Hippocampal formation (tissue), 2 donors: ENCODE measurements around the gene CTNNA3.

Experiments
- DNase-seq, 2 donors: peaks; one replicate each; lab custom pipeline; 2025; lab: John Stamatoyannopoulos, UW

The CTNNA3 gene

DNA sequence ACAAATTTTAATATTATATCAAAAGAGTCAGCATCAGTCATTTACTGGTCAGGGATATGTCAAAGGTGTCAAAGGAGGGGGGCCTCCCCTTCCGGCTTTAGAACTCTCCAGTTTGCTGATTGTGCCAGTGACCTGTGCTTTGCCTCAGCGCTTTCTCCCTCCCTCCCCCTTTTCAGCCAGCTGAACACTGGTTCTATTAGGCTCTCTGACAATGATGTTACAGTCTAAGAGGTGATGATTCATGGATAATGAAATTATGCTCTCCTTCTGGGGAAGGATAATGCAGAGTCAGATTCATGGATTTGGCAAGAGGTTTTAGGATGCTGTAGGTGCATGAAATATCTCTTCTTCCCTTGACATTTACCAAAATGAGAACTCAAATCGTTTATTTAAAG lies 764.0 kb downstream of the CTNNA3 start:
- DNase-seq = peak in 1 of 2 donors; percentile 75

GRCh38 chr10:66931340-66931948 lies 764.6 kb downstream of the CTNNA3 start:
- DNase-seq = peak in 1 of 2 donors; percentile 87

DNA sequence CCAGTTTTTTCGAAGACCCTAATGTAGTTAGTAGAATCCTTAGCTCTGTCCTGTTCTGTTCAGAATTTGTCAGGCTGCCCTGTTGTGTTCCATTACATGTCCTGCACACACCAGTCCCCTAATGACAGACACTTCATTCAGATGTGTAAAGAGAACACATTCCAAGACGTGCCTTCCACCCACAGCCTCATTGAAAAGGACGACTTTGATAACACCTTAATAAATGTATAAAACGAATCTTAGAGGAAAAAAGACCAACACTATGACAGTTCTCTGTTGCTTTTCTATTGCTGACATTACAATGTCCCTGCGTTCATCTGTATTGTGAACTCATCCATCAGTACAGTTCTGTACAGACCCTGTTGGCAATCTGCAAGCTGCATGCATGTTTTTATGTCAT lies 766.6 kb downstream of the CTNNA3 start:
- peak; percentile 22 to 46 for DNase-seq

- DNase-seq = no peak
These were observed 767.2 kb downstream of the CTNNA3 start for GRCh38 chr10:66928776-66929175.

- peak; percentile 53 to 54 for DNase-seq
These were observed 767.8 kb downstream of the CTNNA3 start for GRCh38 chr10:66927971-66928770.

GRCh38 chr10:66927251-66927935 lies 768.6 kb downstream of the CTNNA3 start:
- no peak for DNase-seq

DNA sequence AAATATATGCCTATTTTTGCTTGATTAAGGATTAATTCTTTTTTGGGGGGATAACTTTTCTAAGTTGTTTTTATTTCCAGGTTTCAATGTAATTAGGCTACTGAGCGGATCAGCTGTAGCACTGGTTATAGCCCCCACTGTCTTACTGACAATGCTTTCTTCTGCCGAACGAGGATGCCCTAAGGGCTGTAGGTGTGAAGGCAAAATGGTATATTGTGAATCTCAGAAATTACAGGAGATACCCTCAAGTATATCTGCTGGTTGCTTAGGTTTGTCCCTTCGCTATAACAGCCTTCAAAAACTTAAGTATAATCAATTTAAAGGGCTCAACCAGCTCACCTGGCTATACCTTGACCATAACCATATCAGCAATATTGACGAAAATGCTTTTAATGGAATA lies 769.2 kb downstream of the CTNNA3 start:
- peak in 1 of 2 donors; percentile 1 for DNase-seq

DNA sequence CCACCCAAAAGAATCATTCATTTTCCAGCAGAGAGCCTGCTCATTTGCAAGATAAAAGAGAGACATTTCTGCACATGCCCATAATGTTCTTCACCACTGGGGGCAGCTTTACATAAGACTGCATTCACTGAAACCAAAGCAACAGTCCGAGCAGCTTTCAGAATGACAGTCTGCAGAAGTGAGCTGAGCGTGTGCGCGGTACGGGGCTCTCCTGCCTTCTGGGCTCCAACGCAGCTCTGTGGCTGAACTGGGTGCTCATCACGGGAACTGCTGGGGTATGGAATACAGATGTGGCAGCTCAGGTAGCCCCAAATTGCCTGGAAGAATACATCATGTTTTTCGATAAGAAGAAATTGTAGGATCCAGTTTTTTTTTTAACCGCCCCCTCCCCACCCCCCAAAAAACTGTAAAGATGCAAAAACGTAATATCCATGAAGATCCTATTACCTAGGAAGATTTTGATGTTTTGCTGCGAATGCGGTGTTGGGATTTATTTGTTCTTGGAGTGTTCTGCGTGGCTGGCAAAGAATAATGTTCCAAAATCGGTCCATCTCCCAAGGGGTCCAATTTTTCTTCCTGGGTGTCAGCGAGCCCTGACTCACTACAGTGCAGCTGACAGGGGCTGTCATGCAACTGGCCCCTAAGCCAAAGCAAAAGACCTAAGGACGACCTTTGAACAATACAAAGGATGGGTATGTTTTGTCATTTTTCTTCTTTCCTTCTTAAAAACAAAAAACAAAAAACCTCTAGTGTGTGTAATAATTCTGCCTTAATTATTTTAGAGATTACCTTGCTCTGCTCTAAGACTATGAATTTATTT lies 769.9 kb downstream of the CTNNA3 start, which contains the start of gene LRRTM3:
TSS of gene LRRTM3 (plus strand) at position 141 of the 820 bp plus-strand sequence.
- DNase-seq = peak; percentile 70 to 93

- no peak for DNase-seq
These were observed 770.6 kb downstream of the CTNNA3 start for GRCh38 chr10:66925373-66925772.

GRCh38 chr10:66924674-66925345 lies 771.2 kb downstream of the CTNNA3 start:
- no peak for DNase-seq

DNA sequence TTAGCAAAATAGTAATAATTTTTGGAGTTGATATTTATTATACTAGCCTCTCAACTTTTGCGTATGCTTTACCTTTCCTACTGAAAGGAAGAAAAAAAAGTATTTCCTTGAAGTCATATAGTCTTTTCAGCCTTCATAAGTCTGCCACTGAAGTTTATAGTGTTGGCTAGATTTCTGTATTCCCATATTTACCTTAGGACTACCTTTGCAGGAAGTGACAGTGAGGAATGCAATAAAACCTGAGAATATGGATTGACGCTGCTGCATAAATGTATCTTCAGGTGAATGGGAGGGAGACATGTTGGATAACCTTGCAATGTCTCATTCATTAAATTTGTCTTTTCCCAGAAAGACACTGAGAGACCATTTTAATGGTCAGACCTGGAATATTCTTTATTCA lies 776.7 kb downstream of the CTNNA3 start:
- no peak for DNase-seq

DNA sequence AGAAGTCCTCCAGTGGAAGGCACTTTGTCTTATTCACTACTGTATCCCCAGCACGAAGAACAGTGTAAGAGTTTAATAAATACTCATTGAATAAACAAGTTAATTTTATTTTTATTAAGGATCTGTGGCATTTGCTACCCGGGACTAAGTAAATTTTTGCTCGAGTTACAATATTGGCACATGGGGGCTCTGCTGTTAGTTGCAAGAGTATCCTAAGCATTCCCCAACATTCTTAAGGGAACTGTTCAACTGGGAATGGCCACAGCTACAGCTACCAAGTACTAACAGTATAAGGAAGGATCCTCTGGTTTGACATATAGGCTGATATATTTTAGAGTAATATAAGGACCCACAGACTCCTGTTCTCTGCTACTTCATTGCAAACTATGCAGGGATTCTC lies 778.9 kb downstream of the CTNNA3 start:
- peak in 1 of 2 donors; percentile 19 for DNase-seq

- DNase-seq = no peak
These were observed 780.0 kb downstream of the CTNNA3 start for GRCh38 chr10:66916030-66916429.

DNA sequence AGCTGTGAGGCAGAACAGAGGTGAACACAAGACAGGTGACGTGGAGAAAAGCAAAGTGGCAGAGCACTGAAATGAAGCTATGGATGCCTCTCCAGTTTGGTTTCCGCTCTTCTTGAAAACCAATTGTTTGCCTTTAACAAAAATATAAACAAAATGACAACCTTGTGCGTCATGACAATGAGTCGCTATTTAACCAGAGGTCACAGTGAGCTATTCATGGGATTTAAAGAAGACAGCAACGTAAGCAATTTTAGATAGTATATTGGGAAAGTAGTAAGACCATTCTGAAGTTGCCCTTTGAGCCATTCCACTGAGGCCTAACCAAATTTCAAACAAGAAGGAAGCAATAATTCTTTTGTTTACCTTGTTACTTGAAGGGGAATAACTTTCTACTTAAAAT lies 785.3 kb downstream of the CTNNA3 start:
- DNase-seq = no peak

- no peak for DNase-seq
These were observed 803.1 kb downstream of the CTNNA3 start for GRCh38 chr10:66892871-66893270.

DNA sequence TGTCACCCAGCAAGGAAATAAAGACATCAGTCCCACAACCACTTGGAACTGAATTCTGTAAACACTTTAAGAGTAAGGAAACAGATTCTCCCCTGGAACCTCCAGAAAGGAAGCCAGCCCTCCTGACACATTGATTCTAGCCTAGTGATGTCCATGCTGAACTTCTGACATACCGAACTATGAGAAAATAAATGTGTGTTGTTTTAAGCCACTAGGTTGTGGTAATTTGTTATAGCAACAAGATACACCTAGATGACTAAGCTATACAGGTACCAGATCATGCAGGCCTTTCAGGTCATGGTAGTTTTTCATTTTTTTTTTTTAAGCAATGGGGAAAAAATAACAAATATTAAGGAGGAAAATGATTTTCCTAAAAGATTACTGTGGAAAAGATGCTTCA lies 807.8 kb downstream of the CTNNA3 start:
- no peak for DNase-seq

DNA sequence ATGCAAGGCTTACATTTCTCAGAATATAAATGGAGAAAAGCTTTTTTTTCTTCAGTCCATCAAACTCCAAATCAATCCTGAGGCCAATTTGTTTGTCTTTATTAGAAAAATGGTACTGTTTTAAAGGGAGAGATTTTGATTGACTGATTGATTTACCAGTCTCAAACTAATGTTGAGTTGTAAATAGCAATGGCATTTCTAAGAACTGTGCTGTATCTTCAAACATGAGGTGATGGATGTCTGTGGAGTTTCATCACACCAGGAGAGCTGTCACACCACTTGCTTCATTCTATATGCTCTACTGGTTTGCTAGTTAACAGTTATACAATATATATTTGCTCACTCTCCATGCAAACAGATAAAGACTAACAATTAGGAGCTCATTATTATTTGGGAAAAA lies 809.1 kb downstream of the CTNNA3 start:
- DNase-seq = no peak

GRCh38 chr10:66882271-66882670 lies 813.7 kb downstream of the CTNNA3 start:
- no peak for DNase-seq

DNA sequence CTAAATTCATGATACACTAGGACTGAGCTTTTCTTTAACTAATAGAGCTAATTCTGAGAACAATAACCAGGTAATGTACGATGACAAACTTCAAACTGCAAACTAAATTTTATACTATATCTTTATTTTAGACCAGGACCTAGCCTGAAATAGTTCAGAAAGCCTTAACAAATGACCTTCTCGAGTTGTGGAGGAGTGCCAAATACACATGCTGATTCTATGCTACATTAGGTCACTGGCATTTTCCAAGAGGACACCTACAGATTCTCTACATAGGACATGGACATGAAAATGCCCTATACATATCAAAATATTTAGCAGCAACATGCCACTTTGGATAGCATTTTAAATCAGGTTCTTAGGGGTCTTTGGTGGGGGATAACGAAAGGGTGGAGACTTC lies 814.2 kb downstream of the CTNNA3 start:
- no peak for DNase-seq

DNA sequence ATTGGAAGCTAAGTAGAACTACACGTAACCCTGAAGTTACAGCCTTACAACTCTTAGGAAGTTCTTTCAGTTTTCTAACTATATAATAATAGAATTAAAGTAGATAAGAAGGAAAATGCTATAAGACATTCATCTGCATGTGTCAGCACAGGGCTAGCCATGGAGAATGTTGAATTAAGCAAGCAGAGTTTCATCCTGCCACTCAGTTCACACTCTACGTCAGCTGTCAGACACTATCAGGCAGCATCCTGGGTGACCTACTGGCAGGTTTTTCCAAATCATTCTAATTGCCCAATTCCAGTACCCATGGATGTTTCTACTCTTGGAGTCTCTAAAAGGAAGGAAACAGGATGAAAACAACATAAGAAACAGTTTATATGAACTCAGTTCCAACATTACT lies 815.2 kb downstream of the CTNNA3 start:
- DNase-seq = no peak

DNA sequence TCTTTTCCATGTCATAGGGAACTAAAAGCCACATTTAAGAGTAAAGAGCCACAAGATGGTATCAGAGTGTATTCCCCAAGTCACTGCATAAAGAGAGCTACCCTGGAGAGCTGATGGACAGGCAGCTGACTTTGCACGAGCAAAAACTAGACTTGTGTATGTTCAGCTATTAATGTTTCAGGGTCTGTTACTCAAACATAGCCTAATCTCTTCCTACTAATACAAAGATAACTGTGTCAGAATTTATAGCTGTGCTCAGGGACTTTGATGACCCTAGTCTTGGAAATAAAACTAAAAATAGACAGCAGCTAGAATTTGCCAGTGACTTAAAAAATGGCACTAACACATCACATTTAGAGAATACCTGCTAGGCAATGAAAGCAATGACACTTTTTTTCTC lies 815.7 kb downstream of the CTNNA3 start:
- DNase-seq = no peak
